HuH-7 (cell line): ENCODE measurements around the gene PTPN23.
"Not testable (repeated sequence)": the region's sequence is repeated elsewhere in the genome, so short reads cannot be mapped to it uniquely, and the experiment has no call there.

Source experiments
- DNase-seq: peaks from one replicate; pipeline ENCODE4 v3.0.0; 2011; ENCODE audit warnings: low spot score

The PTPN23 gene

GRCh38 chr3:47380601-47381316, at the start of gene PTPN23:
PTPN23 (plus strand) TSS chr3:47381021; CDS start chr3:47381097, 76 bp downstream.
- DNase-seq = peak; percentile 97

- DNase-seq = no peak
Observed at GRCh38 chr3:47333907-47334306, 46.9 kb upstream of the PTPN23 start.

- no peak for DNase-seq
Observed at GRCh38 chr3:47337656-47338055, 43.2 kb upstream of the PTPN23 start.

- no peak for DNase-seq
Observed at GRCh38 chr3:47339951-47340350, 40.9 kb upstream of the PTPN23 start.

- no peak for DNase-seq
Observed at GRCh38 chr3:47340866-47341265, 40.0 kb upstream of the PTPN23 start.

GRCh38 chr3:47342151-47342550, 38.7 kb upstream of the PTPN23 start:
- no peak for DNase-seq

- DNase-seq = no peak
Observed at GRCh38 chr3:47342812-47343211, 38.0 kb upstream of the PTPN23 start.

- no peak for DNase-seq
Observed at GRCh38 chr3:47343471-47343971, 37.3 kb upstream of the PTPN23 start.

- DNase-seq = no peak
Observed at GRCh38 chr3:47344971-47345370, 35.9 kb upstream of the PTPN23 start.

GRCh38 chr3:47347217-47347801, 33.5 kb upstream of the PTPN23 start:
- no peak for DNase-seq

- DNase-seq = no peak
Observed at GRCh38 chr3:47348411-47349154, 32.2 kb upstream of the PTPN23 start.

- no peak for DNase-seq
Observed at GRCh38 chr3:47355010-47355409, 25.8 kb upstream of the PTPN23 start.

GRCh38 chr3:47356201-47356600, 24.6 kb upstream of the PTPN23 start:
- DNase-seq = no peak

GRCh38 chr3:47359323-47359722, 21.5 kb upstream of the PTPN23 start:
- no peak for DNase-seq

- DNase-seq = not testable (repeated sequence)
Observed at GRCh38 chr3:47360110-47360517, 20.7 kb upstream of the PTPN23 start.

- DNase-seq = no peak
Observed at GRCh38 chr3:47362701-47363100, 18.1 kb upstream of the PTPN23 start.

GRCh38 chr3:47365213-47366153, 15.3 kb upstream of the PTPN23 start:
- no peak for DNase-seq

- DNase-seq = no peak
Observed at GRCh38 chr3:47366833-47367232, 14.0 kb upstream of the PTPN23 start.

GRCh38 chr3:47367631-47368030, 13.2 kb upstream of the PTPN23 start:
- no peak for DNase-seq

GRCh38 chr3:47370020-47370419, 10.8 kb upstream of the PTPN23 start:
- not testable (repeated sequence) for DNase-seq

- peak; percentile 56 for DNase-seq
Observed at GRCh38 chr3:47370887-47371697, 9.7 kb upstream of the PTPN23 start.
